HG03025 (cell line): Measurements from ENCODE around the gene SEPTIN1.

Experiments
- ATAC-seq: cut with Tn5 transposase; IDR thresholded peaks from one replicate; pipeline ENCODE4 v1.9.1; 2021; ENCODE audit warnings: mild to moderate bottlenecking, moderate library complexity; ENCODE audit not compliant: unreplicated experiment, low FRiP score

Gene SEPTIN1

GRCh38 chr16:30382111-30382881 lies at the start of gene SEPTIN1:
SEPTIN1 (minus strand) TSS chr16:30382561; CDS start chr16:30382542, 19 bp downstream.
- ATAC-seq = no peak

- ATAC-seq = peak; percentile 11
Measured at GRCh38 chr16:30430428-30430970, 48.1 kb upstream of the SEPTIN1 start.

- ATAC-seq = peak; percentile 81
Measured at GRCh38 chr16:30429678-30430427, 47.5 kb upstream of the SEPTIN1 start, which contains the start of gene DCTPP1. DCTPP1 (minus strand) TSS chr16:30430030; CDS start chr16:30429980, 50 bp downstream.

GRCh38 chr16:30429418-30429677 lies 47.0 kb upstream of the SEPTIN1 start:
- ATAC-seq = no peak

- ATAC-seq = no peak
Measured at GRCh38 chr16:30428055-30428454, 45.7 kb upstream of the SEPTIN1 start.

GRCh38 chr16:30421010-30421409 lies 38.6 kb upstream of the SEPTIN1 start:
- ATAC-seq = no peak

GRCh38 chr16:30418350-30419181 lies 36.2 kb upstream of the SEPTIN1 start:
- no peak for ATAC-seq

GRCh38 chr16:30417529-30418349 lies 35.4 kb upstream of the SEPTIN1 start:
- ATAC-seq = peak; percentile 83

- no peak for ATAC-seq
Measured at GRCh38 chr16:30416624-30417528, 34.5 kb upstream of the SEPTIN1 start.

- ATAC-seq = no peak
Measured at GRCh38 chr16:30416047-30416603, 33.8 kb upstream of the SEPTIN1 start.

GRCh38 chr16:30414159-30414558 lies 31.8 kb upstream of the SEPTIN1 start:
- ATAC-seq = no peak

- ATAC-seq = no peak
Measured at GRCh38 chr16:30413112-30413806, 30.9 kb upstream of the SEPTIN1 start.

GRCh38 chr16:30409125-30410060 lies 27.0 kb upstream of the SEPTIN1 start:
- no peak for ATAC-seq

- ATAC-seq = no peak
Measured at GRCh38 chr16:30407804-30408534, 25.6 kb upstream of the SEPTIN1 start.

GRCh38 chr16:30407102-30407803 lies 24.9 kb upstream of the SEPTIN1 start, which contains the start of gene ZNF771:
ZNF771 (plus strand) TSS chr16:30407606; CDS start chr16:30408054, 448 bp downstream.
- ATAC-seq = peak; percentile 70

GRCh38 chr16:30406795-30407101 lies 24.4 kb upstream of the SEPTIN1 start:
- ATAC-seq = no peak
